Mammary epithelial cell (primary cell): ENCODE results near the gene TRNP1.

Experiments used
- EZH2 ChIP-seq: IDR thresholded peaks from 2 replicates; pipeline ENCODE4 v1.6.1; 2012; ENCODE audit warnings: low read length, inconsistent platforms, borderline replicate concordance
- TF ChIP-seq, protein P1 (sequence below), 2 donors: IDR thresholded peaks in 1 of 2; conservative IDR thresholded peaks in 1 of 2; 2 replicates each; pipeline ENCODE4 v1.5.1; 2011 to 2012; ENCODE audit warnings: inconsistent platforms in 2 of 2, low read length in 2 of 2, mild to moderate bottlenecking in 2 of 2, control low read depth in 1 of 2, low read depth in 1 of 2; ENCODE audit not compliant: insufficient read depth in 1 of 2; ENCODE audit errors: extremely low read depth in 1 of 2

DNA sequence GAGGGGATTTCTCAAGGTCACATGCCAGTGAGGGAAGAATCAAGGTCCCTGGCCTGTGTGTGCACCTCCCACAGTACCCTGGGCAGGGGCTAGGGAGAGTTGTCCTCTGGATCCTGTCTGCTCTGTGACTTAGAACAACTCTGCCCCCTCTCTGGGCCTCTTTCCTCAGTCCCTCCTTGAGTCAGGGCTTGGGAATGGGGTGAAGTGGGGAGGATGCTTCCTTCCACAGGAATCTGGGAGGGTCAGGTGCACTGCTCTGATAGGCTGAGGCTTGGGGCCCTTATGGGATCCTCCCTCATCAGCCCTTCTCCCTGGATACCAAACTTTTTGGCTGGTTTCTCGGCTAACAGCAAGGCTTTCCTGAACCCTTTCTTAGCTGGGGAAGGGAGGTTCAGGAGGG is 2.5 kb downstream of the TRNP1 start:
- no peak for TF ChIP-seq EZH2
- TF ChIP-seq, protein P1, sequence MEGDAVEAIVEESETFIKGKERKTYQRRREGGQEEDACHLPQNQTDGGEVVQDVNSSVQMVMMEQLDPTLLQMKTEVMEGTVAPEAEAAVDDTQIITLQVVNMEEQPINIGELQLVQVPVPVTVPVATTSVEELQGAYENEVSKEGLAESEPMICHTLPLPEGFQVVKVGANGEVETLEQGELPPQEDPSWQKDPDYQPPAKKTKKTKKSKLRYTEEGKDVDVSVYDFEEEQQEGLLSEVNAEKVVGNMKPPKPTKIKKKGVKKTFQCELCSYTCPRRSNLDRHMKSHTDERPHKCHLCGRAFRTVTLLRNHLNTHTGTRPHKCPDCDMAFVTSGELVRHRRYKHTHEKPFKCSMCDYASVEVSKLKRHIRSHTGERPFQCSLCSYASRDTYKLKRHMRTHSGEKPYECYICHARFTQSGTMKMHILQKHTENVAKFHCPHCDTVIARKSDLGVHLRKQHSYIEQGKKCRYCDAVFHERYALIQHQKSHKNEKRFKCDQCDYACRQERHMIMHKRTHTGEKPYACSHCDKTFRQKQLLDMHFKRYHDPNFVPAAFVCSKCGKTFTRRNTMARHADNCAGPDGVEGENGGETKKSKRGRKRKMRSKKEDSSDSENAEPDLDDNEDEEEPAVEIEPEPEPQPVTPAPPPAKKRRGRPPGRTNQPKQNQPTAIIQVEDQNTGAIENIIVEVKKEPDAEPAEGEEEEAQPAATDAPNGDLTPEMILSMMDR (conservative IDR thresholded peaks at IDR 0.05 in 1 of 2, IDR thresholded peaks at IDR 0.05 in 1 of 2; ENCODE audit: extremely low read depth in 1 of 2, insufficient read depth in 1 of 2, low read depth in 1 of 2, low read length in 2 of 2) = no peak
